ENCODE results near the gene POLR3C.

- no peak for TF ChIP-seq CTCF (IDR thresholded peaks at IDR 0.05)
- no peak for TF ChIP-seq POLR2AphosphoS5 (IDR thresholded peaks at IDR 0.05)
- TF ChIP-seq EP300 (IDR thresholded peaks at IDR 0.05), result no peak
- no peak for TF ChIP-seq POLR2A (IDR thresholded peaks at IDR 0.05)
These were observed 35.4 kb upstream of the POLR3C start for GRCh38 chr1:145788580-145788979.

All from upper lobe of left lung (tissue), 4 donors.